ENCODE measurements around the gene GLDC. TPM values are rescaled to one million over a fixed set of nuclear protein-coding genes. Genes with fewer than 3 reads are reported as not detected.
A peak's percentile ranks its signal among the peaks of the same experiment; 100 is the strongest.

The GLDC gene
- total RNA-seq, 1 donor from 2014 or later: 100 TPM

DNA sequence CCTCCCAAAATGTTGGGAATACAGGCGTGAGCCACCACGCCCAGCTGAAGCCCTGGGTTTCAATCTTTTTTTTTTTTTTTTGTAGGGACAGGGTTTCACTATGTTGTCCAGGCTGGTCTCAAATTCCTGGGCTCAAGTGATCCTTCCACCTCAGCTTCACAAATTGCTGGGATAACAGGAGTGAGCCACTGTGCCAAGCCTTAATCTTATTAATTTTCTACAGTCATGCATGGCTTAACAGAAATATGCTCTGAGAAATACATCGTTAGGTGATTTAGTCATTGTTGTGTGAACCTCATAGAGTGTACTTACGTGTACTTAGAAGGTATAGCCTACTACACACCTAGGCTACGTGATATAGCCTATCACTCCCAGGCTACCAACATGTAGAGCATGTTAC, 31.0 kb downstream of the GLDC start:
- H3K9ac ChIP-seq: no peak overlapping the region
- H3K4me2 ChIP-seq: no peak overlapping the region
- H3K27ac Mint-ChIP-seq: no peak overlapping the region
- no peak overlapping the region for H3K4me3 ChIP-seq
- H3K27me3 Mint-ChIP-seq (ENCODE audit: insufficient read depth, low read depth): no peaks in the 10 kb centered on the region
- DNase-seq (ENCODE audit: low spot score): no peak
- H3K27ac ChIP-seq: no peak overlapping the region
- peaks cover 15% of the 10 kb centered on the region for H3K36me3 Mint-ChIP-seq
- no peaks in the 10 kb centered on the region for H3K79me2 ChIP-seq (ENCODE audit: low read depth)
- no peaks in the 10 kb centered on the region for H3K9me3 Mint-ChIP-seq
- no peaks in the 10 kb centered on the region for H3K36me3 ChIP-seq
- H3K4me1 ChIP-seq: no peaks in the 10 kb centered on the region
- H3K4me3 Mint-ChIP-seq: no peak overlapping the region
- peaks cover 15% of the 10 kb centered on the region for H3K4me1 Mint-ChIP-seq
- H3K27me3 ChIP-seq: no peaks in the 10 kb centered on the region
- TF ChIP-seq, protein P1, sequence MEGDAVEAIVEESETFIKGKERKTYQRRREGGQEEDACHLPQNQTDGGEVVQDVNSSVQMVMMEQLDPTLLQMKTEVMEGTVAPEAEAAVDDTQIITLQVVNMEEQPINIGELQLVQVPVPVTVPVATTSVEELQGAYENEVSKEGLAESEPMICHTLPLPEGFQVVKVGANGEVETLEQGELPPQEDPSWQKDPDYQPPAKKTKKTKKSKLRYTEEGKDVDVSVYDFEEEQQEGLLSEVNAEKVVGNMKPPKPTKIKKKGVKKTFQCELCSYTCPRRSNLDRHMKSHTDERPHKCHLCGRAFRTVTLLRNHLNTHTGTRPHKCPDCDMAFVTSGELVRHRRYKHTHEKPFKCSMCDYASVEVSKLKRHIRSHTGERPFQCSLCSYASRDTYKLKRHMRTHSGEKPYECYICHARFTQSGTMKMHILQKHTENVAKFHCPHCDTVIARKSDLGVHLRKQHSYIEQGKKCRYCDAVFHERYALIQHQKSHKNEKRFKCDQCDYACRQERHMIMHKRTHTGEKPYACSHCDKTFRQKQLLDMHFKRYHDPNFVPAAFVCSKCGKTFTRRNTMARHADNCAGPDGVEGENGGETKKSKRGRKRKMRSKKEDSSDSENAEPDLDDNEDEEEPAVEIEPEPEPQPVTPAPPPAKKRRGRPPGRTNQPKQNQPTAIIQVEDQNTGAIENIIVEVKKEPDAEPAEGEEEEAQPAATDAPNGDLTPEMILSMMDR (IDR thresholded peaks at IDR 0.05): no peak
- no peak for TF ChIP-seq EZH2phosphoT487 (IDR thresholded peaks at IDR 0.05)
- TF ChIP-seq EZH2 (IDR thresholded peaks at IDR 0.05): no peak
- no peaks in the 10 kb centered on the region for H4K20me1 ChIP-seq (ENCODE audit: low read depth)
- no peaks in the 10 kb centered on the region for H3K9me3 ChIP-seq (ENCODE audit: low read depth)
- no peak overlapping the region for H2AFZ ChIP-seq (replicated peaks)
- H3F3A ChIP-seq (ENCODE audit: low read depth): no peaks in the 10 kb centered on the region

DNA sequence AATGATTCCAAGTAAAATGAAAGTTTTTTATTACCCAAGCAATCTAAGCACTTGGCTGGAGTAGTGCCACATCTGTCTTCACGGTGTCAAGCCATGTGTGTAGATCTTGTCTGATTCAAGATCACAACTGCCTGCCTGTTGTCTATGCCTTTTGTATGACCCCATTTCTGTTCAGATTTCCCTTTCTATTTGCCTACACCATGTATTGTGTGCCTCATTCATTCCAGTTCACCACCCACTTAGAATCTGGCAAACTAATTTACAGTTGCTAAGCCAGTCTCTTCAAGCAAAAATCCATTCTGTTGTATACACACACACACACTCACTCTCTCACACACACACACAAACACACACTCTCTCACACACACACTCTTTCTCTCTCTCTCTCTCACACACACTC, 33.7 kb downstream of the GLDC start:
- H3K27me3 Mint-ChIP-seq (ENCODE audit: insufficient read depth, low read depth): no peaks in the 10 kb centered on the region
- H3K27ac Mint-ChIP-seq: no peak overlapping the region
- no peak overlapping the region for H3K4me3 Mint-ChIP-seq
- H3K27ac ChIP-seq: no peak overlapping the region
- peaks cover 5% of the 10 kb centered on the region for H3K4me1 Mint-ChIP-seq
- no peak for DNase-seq (ENCODE audit: low spot score)
- no peak overlapping the region for H3K4me2 ChIP-seq
- no peaks in the 10 kb centered on the region for H3K27me3 ChIP-seq
- H3F3A ChIP-seq (ENCODE audit: low read depth): no peaks in the 10 kb centered on the region
- H3K36me3 ChIP-seq: no peaks in the 10 kb centered on the region
- no peaks in the 10 kb centered on the region for H3K4me1 ChIP-seq
- no peaks in the 10 kb centered on the region for H4K20me1 ChIP-seq (ENCODE audit: low read depth)
- no peaks in the 10 kb centered on the region for H3K79me2 ChIP-seq (ENCODE audit: low read depth)
- TF ChIP-seq EZH2phosphoT487 (IDR thresholded peaks at IDR 0.05) (no peak), EZH2 (IDR thresholded peaks at IDR 0.05) (no peak)
- TF ChIP-seq, protein P1 (IDR thresholded peaks at IDR 0.05): no peak
- H3K4me3 ChIP-seq: no peak overlapping the region
- H3K36me3 Mint-ChIP-seq: peaks cover 17% of the 10 kb centered on the region
- H3K9ac ChIP-seq: no peak overlapping the region
- no peaks in the 10 kb centered on the region for H3K9me3 ChIP-seq (ENCODE audit: low read depth)
- no peaks in the 10 kb centered on the region for H3K9me3 Mint-ChIP-seq
- H2AFZ ChIP-seq (replicated peaks): no peak overlapping the region

DNA sequence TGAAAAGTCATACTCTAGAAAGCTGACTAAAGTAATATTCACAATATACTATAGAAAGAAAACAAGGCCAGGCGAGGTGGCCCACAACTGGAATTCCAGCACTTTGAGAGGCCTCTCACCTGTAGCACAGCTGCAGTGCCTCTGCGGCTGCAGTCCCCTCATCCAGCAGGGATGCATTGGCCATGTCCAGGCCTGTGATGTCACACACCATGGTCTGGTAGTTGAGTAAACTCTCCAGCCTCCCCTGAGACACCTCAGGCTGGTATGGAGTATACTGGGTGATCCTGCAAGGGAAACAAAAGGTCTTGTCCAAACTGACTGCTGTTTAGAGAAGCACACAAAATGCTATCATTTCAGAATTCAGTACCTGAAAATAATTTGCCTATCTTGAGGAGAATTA, 35.5 kb downstream of the GLDC start:
- Histone ChIP-seq H3F3A (ENCODE audit: low read depth) (no peaks in the 10 kb centered on the region), H3K9ac (no peak overlapping the region), H2AFZ (replicated peaks) (no peak overlapping the region), H3K9me3 (ENCODE audit: low read depth) (no peaks in the 10 kb centered on the region), H3K27me3 (no peaks in the 10 kb centered on the region), H3K79me2 (ENCODE audit: low read depth) (no peaks in the 10 kb centered on the region), H3K4me3 (no peak overlapping the region), H3K27ac (no peak overlapping the region), H4K20me1 (ENCODE audit: low read depth) (no peaks in the 10 kb centered on the region), H3K4me1 (no peaks in the 10 kb centered on the region), H3K4me2 (no peak overlapping the region), H3K36me3 (no peaks in the 10 kb centered on the region)
- peaks cover 27% of the 10 kb centered on the region for H3K36me3 Mint-ChIP-seq
- no peaks in the 10 kb centered on the region for H3K9me3 Mint-ChIP-seq
- no peaks in the 10 kb centered on the region for H3K27me3 Mint-ChIP-seq (ENCODE audit: insufficient read depth, low read depth)
- H3K4me1 Mint-ChIP-seq: peaks cover 4% of the 10 kb centered on the region
- TF ChIP-seq EZH2 (IDR thresholded peaks at IDR 0.05) (no peak), EZH2phosphoT487 (IDR thresholded peaks at IDR 0.05) (no peak)
- TF ChIP-seq, protein P1 (IDR thresholded peaks at IDR 0.05): no peak
- no peak overlapping the region for H3K4me3 Mint-ChIP-seq
- DNase-seq (ENCODE audit: low spot score): no peak
- peak overlapping the region; percentile 80 for H3K27ac Mint-ChIP-seq

All from neural progenitor cell (in vitro differentiated cells).